Right renal pelvis (tissue), 4 donors: ENCODE measurements around the gene GMPR. TPM values are rescaled to one million over a fixed set of nuclear protein-coding genes. Genes with fewer than 3 reads are reported as not detected.
"Not testable (repeated sequence)": the region's sequence is repeated elsewhere in the genome, so short reads cannot be mapped to it uniquely, and the experiment has no call there.

Source experiments
- DNase-seq, 4 donors: peaks; one replicate each; pipeline ENCODE4 v3.0.0-alpha.2; 2013; ENCODE audit warnings: low read depth in 4 of 4, low spot score in 3 of 4, missing footprints in 1 of 4
- polyA plus RNA-seq, 4 donors: library from polyadenylated mRNA; unstranded; fragments of 120-200 nt; gene quantifications; one replicate each; pipeline ENCODE4 v1.2.1, GENCODE V29; 2013; ENCODE audit not compliant: insufficient read length in 4 of 4

Gene GMPR
- polyA plus RNA-seq, 4 donors: 9.5 to 13.5 (median 12.5) TPM

GRCh38 chr6:16269442-16270070, 31.2 kb downstream of the GMPR start:
- not testable (repeated sequence) for DNase-seq

GRCh38 chr6:16270178-16270794, 31.9 kb downstream of the GMPR start:
- no peak for DNase-seq

- no peak for DNase-seq
Measured at GRCh38 chr6:16271428-16271827, 33.0 kb downstream of the GMPR start.

- DNase-seq: no peak
Measured at GRCh38 chr6:16272201-16272600, 33.8 kb downstream of the GMPR start.

GRCh38 chr6:16273256-16273655, 34.9 kb downstream of the GMPR start:
- DNase-seq: no peak

- DNase-seq: no peak
Measured at GRCh38 chr6:16274483-16274882, 36.1 kb downstream of the GMPR start.

- no peak for DNase-seq
Measured at GRCh38 chr6:16274885-16275589, 36.6 kb downstream of the GMPR start.

- peak in 1 of 4 donors; percentile 18 for DNase-seq
Measured at GRCh38 chr6:16277101-16277981, 39.0 kb downstream of the GMPR start.

- no peak for DNase-seq
Measured at GRCh38 chr6:16278048-16278724, 39.8 kb downstream of the GMPR start.

GRCh38 chr6:16278750-16279149, 40.4 kb downstream of the GMPR start:
- no peak for DNase-seq

- no peak for DNase-seq
Measured at GRCh38 chr6:16279243-16279642, 40.9 kb downstream of the GMPR start.

- no peak for DNase-seq
Measured at GRCh38 chr6:16282370-16282769, 44.0 kb downstream of the GMPR start.

- no peak for DNase-seq
Measured at GRCh38 chr6:16284472-16284871, 46.1 kb downstream of the GMPR start.

GRCh38 chr6:16285467-16286150, 47.2 kb downstream of the GMPR start:
- DNase-seq: no peak

GRCh38 chr6:16286151-16286522, 47.8 kb downstream of the GMPR start:
- DNase-seq: peak in 2 of 4 donors; percentile 33 to 47

GRCh38 chr6:16288163-16288562, 49.8 kb downstream of the GMPR start:
- no peak for DNase-seq

GRCh38 chr6:16291739-16292138, 53.4 kb downstream of the GMPR start:
- DNase-seq: no peak

- DNase-seq: no peak
Measured at GRCh38 chr6:16292432-16292831, 54.0 kb downstream of the GMPR start.

GRCh38 chr6:16292942-16293341, 54.6 kb downstream of the GMPR start:
- DNase-seq: no peak

- no peak for DNase-seq
Measured at GRCh38 chr6:16294371-16294770, 56.0 kb downstream of the GMPR start.
